HCT116 (cell line): ENCODE data around the gene PF4V1.

Experiments
- EGR1 ChIP-seq: IDR thresholded peaks from 2 replicates; pipeline ENCODE4 v1.6.1; 2012; ENCODE audit warnings: low read depth
- JUND ChIP-seq: IDR thresholded peaks from 2 replicates; pipeline ENCODE4 v1.6.1; 2012
- ZFX ChIP-seq: fragments of 450-650 bp; IDR thresholded peaks from 2 replicates; pipeline ENCODE4 v1.6.1; 2017
- TF ChIP-seq, protein P1 (sequence below), 3 experiments: fragments of 200-600 bp in 1 of 3; sonication (generic) in 1 of 3; IDR thresholded peaks in 2 of 3; conservative IDR thresholded peaks in 1 of 3; 2 replicates each; pipeline ENCODE4 v1.5.1; 2012 to 2017; ENCODE audit warnings: low read depth in 2 of 3, low read length in 2 of 3, antibody characterized with exemption in 1 of 3, borderline replicate concordance in 1 of 3, control low read depth in 1 of 3, mild to moderate bottlenecking in 1 of 3, mixed read lengths in 1 of 3, mixed run types in 1 of 3, moderate library complexity in 1 of 3; ENCODE audit not compliant: insufficient read depth in 1 of 3

GRCh38 chr4:73869130-73870055 lies 16.3 kb downstream of the PF4V1 start, which contains the start of gene CXCL1:
- TF ChIP-seq, protein P1, sequence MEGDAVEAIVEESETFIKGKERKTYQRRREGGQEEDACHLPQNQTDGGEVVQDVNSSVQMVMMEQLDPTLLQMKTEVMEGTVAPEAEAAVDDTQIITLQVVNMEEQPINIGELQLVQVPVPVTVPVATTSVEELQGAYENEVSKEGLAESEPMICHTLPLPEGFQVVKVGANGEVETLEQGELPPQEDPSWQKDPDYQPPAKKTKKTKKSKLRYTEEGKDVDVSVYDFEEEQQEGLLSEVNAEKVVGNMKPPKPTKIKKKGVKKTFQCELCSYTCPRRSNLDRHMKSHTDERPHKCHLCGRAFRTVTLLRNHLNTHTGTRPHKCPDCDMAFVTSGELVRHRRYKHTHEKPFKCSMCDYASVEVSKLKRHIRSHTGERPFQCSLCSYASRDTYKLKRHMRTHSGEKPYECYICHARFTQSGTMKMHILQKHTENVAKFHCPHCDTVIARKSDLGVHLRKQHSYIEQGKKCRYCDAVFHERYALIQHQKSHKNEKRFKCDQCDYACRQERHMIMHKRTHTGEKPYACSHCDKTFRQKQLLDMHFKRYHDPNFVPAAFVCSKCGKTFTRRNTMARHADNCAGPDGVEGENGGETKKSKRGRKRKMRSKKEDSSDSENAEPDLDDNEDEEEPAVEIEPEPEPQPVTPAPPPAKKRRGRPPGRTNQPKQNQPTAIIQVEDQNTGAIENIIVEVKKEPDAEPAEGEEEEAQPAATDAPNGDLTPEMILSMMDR (IDR thresholded peaks at IDR 0.05 in 2 of 3, conservative IDR thresholded peaks at IDR 0.05 in 1 of 3; ENCODE audit: borderline replicate concordance in 1 of 3, insufficient read depth in 1 of 3, low read depth in 2 of 3, low read length in 2 of 3) = no peak
- TF ChIP-seq EGR1 = no peak
- no peak for TF ChIP-seq JUND
- TF ChIP-seq ZFX = no peak
